ENCODE results near the gene CETP.

DNA sequence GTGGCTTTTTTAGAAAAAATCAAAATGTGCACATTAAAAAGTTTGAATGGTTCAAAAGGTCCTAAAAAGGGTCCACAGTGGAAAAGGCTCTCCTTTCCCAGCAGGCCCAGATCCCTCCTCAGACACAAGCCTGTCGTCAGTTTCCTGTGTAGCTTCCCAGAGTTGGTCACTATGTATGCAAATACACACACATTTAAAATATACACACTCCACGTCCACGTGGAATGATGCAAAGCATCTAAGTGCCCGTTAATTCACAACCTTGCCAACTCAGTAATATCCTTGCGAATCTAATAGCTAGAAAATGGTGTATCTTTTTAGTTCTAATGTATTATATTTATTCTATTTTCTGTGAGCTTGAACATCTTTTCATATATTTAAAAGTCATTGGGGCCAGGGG lies 45.3 kb downstream of the CETP start:
- TF ChIP-seq, protein P1, sequence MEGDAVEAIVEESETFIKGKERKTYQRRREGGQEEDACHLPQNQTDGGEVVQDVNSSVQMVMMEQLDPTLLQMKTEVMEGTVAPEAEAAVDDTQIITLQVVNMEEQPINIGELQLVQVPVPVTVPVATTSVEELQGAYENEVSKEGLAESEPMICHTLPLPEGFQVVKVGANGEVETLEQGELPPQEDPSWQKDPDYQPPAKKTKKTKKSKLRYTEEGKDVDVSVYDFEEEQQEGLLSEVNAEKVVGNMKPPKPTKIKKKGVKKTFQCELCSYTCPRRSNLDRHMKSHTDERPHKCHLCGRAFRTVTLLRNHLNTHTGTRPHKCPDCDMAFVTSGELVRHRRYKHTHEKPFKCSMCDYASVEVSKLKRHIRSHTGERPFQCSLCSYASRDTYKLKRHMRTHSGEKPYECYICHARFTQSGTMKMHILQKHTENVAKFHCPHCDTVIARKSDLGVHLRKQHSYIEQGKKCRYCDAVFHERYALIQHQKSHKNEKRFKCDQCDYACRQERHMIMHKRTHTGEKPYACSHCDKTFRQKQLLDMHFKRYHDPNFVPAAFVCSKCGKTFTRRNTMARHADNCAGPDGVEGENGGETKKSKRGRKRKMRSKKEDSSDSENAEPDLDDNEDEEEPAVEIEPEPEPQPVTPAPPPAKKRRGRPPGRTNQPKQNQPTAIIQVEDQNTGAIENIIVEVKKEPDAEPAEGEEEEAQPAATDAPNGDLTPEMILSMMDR (IDR thresholded peaks at IDR 0.05): no peak
- no peak for TF ChIP-seq POLR2AphosphoS5 (IDR thresholded peaks at IDR 0.05)

Measured in suprapubic skin (tissue), 3 donors.